Measurements from ENCODE around the gene S100A10.

Gene S100A10

GRCh38 chr1:151993734-151994496 lies at the start of gene S100A10:
TSS of gene S100A10 (minus strand) at chr1:151993859. CDS start at chr1:151986230, 7,629 bp downstream.
- DNase-seq, result peak; percentile 78

- no peak for DNase-seq
Measured at GRCh38 chr1:152042030-152042429, 48.4 kb upstream of the S100A10 start.

- DNase-seq, result no peak
Measured at GRCh38 chr1:152039886-152040285, 46.2 kb upstream of the S100A10 start.

GRCh38 chr1:152039461-152039860 lies 45.8 kb upstream of the S100A10 start:
- DNase-seq, result no peak

- no peak for DNase-seq
Measured at GRCh38 chr1:152038871-152039270, 45.2 kb upstream of the S100A10 start.

- peak; percentile 88 for DNase-seq
Measured at GRCh38 chr1:152036267-152037216, 42.9 kb upstream of the S100A10 start, which contains the start of gene S100A11. TSS of gene S100A11 (minus strand) at chr1:152037004. CDS start at chr1:152036915, 89 bp downstream.

GRCh38 chr1:152035539-152036266 lies 42.0 kb upstream of the S100A10 start:
- DNase-seq, result peak; percentile 42

- DNase-seq, result peak; percentile 77
Measured at GRCh38 chr1:152034654-152035538, 41.2 kb upstream of the S100A10 start.

- DNase-seq, result peak; percentile 82
Measured at GRCh38 chr1:152034324-152034653, 40.6 kb upstream of the S100A10 start.

- DNase-seq, result no peak
Measured at GRCh38 chr1:152029929-152030211, 36.2 kb upstream of the S100A10 start.

GRCh38 chr1:152029144-152029928 lies 35.7 kb upstream of the S100A10 start:
- DNase-seq, result no peak

- no peak for DNase-seq
Measured at GRCh38 chr1:152026895-152027294, 33.2 kb upstream of the S100A10 start.

GRCh38 chr1:152024223-152024622 lies 30.6 kb upstream of the S100A10 start:
- no peak for DNase-seq

- DNase-seq, result no peak
Measured at GRCh38 chr1:152023221-152023620, 29.6 kb upstream of the S100A10 start.

- no peak for DNase-seq
Measured at GRCh38 chr1:152022474-152022873, 28.8 kb upstream of the S100A10 start.

- DNase-seq, result no peak
Measured at GRCh38 chr1:152021569-152021968, 27.9 kb upstream of the S100A10 start.

GRCh38 chr1:152020849-152021248 lies 27.2 kb upstream of the S100A10 start:
- DNase-seq, result no peak

GRCh38 chr1:152018537-152018936 lies 24.9 kb upstream of the S100A10 start:
- DNase-seq, result peak; percentile 38

- DNase-seq, result no peak
Measured at GRCh38 chr1:152015766-152016165, 22.1 kb upstream of the S100A10 start.

GRCh38 chr1:152014943-152015342 lies 21.3 kb upstream of the S100A10 start:
- no peak for DNase-seq

- DNase-seq, result peak; percentile 70
Measured at GRCh38 chr1:152013664-152014237, 20.1 kb upstream of the S100A10 start.
